ENCODE data around the gene CDK19.
A peak's percentile ranks its signal among the peaks of the same experiment; 100 is the strongest.
"Not testable (repeated sequence)": the region's sequence is repeated elsewhere in the genome, so short reads cannot be mapped to it uniquely, and the experiment has no call there.

Gene CDK19

GRCh38 chr6:110768057-110768456 lies 47.2 kb downstream of the CDK19 start:
- Histone ChIP-seq H4K8ac (ENCODE audit: low read depth, low read length) (no peak overlapping the region), H2BK12ac (ENCODE audit: low read length) (no peak overlapping the region), H3K4me2 (ENCODE audit: insufficient read depth, low read length, poor library complexity, severe bottlenecking) (no peak overlapping the region), H3K27ac (replicated peaks; ENCODE audit: low read length) (no peak overlapping the region), H2BK15ac (ENCODE audit: low read length) (no peak overlapping the region), H3K9me3 (replicated peaks in 1 of 2; ENCODE audit: control insufficient read depth in 2 of 2, insufficient read depth in 1 of 2, low read depth in 1 of 2, low read length in 2 of 2) (peaks cover 1 to 15% of the 10 kb centered on the region in 2 donors), H3K9ac (ENCODE audit: low read depth, low read length, poor library complexity) (no peak overlapping the region), H4K91ac (ENCODE audit: low read depth, low read length, poor library complexity) (no peak overlapping the region), H3K4me1 (ENCODE audit: control insufficient read depth in 2 of 2, insufficient read depth in 1 of 2, low read depth in 1 of 2, low read length in 2 of 2) (no peaks in the 10 kb centered on the region), H3K4me3 (ENCODE audit: low read length in 2 of 2) (no peak overlapping the region), H3K27me3 (ENCODE audit: control insufficient read depth in 3 of 3, insufficient read depth in 3 of 3, low read depth in 1 of 3, low read length in 3 of 3) (no peaks in the 10 kb centered on the region), H2AK5ac (ENCODE audit: low read depth, low read length) (no peak overlapping the region), H3K18ac (ENCODE audit: low read length) (no peak overlapping the region), H3K36me3 (replicated peaks in 1 of 2; ENCODE audit: control insufficient read depth in 2 of 2, insufficient read depth in 2 of 2, low read length in 2 of 2) (peaks cover 1 to 36% of the 10 kb centered on the region in 2 donors), H3K14ac (ENCODE audit: low read length) (no peak overlapping the region), H3K79me1 (ENCODE audit: low read depth, low read length) (peaks cover 5% of the 10 kb centered on the region), H3K23ac (ENCODE audit: low read depth, low read length, poor library complexity) (no peak overlapping the region), H3K4ac (ENCODE audit: low read length) (no peak overlapping the region), H2BK5ac (ENCODE audit: low read length) (no peak overlapping the region), H2BK120ac (ENCODE audit: low read depth, low read length) (no peak overlapping the region), H2AFZ (ENCODE audit: low read length) (no peak overlapping the region)
- WGBS, 2 donors (ENCODE audit: extremely low coverage in 2 of 2, insufficient read length in 2 of 2, insufficient replicate concordance in 1 of 2) = no CpG with 5 or more reads among the region's 1 CpG
- DNase-seq (ENCODE audit: low spot score) = no peak

- no peaks in the 10 kb centered on the region for H3K4me1 ChIP-seq (ENCODE audit: control insufficient read depth in 2 of 2, insufficient read depth in 1 of 2, low read depth in 1 of 2, low read length in 2 of 2)
- no peak overlapping the region for H2AFZ ChIP-seq (ENCODE audit: low read length)
- peaks cover 0 to 6% of the 10 kb centered on the region in 2 donors for H3K36me3 ChIP-seq (replicated peaks in 1 of 2; ENCODE audit: control insufficient read depth in 2 of 2, insufficient read depth in 2 of 2, low read length in 2 of 2)
- no peak overlapping the region for H3K23ac ChIP-seq (ENCODE audit: low read depth, low read length, poor library complexity)
- H3K4ac ChIP-seq (ENCODE audit: low read length) = no peak overlapping the region
- no peak overlapping the region for H2BK5ac ChIP-seq (ENCODE audit: low read length)
- H3K27me3 ChIP-seq (ENCODE audit: control insufficient read depth in 3 of 3, insufficient read depth in 3 of 3, low read depth in 1 of 3, low read length in 3 of 3) = no peaks in the 10 kb centered on the region
- no peak overlapping the region for H2AK5ac ChIP-seq (ENCODE audit: low read depth, low read length)
- peaks cover 2% of the 10 kb centered on the region for H3K79me1 ChIP-seq (ENCODE audit: low read depth, low read length)
- no peak overlapping the region for H3K14ac ChIP-seq (ENCODE audit: low read length)
- no peak overlapping the region for H2BK15ac ChIP-seq (ENCODE audit: low read length)
- no peak overlapping the region for H3K18ac ChIP-seq (ENCODE audit: low read length)
- no peak overlapping the region for H3K27ac ChIP-seq (replicated peaks; ENCODE audit: low read length)
- no peak overlapping the region for H2BK12ac ChIP-seq (ENCODE audit: low read length)
- no peak overlapping the region for H4K8ac ChIP-seq (ENCODE audit: low read depth, low read length)
- no peak overlapping the region for H3K4me3 ChIP-seq (ENCODE audit: low read length in 2 of 2)
- no peak for DNase-seq (ENCODE audit: low spot score)
- H2BK120ac ChIP-seq (ENCODE audit: low read depth, low read length) = no peak overlapping the region
- no peak overlapping the region for H4K91ac ChIP-seq (ENCODE audit: low read depth, low read length, poor library complexity)
- no CpG with 5 or more reads among the region's 3 CpGs for WGBS, 2 donors (ENCODE audit: extremely low coverage in 2 of 2, insufficient read length in 2 of 2, insufficient replicate concordance in 1 of 2)
- peaks cover 2 to 5% of the 10 kb centered on the region in 2 donors for H3K9me3 ChIP-seq (replicated peaks in 1 of 2; ENCODE audit: control insufficient read depth in 2 of 2, insufficient read depth in 1 of 2, low read depth in 1 of 2, low read length in 2 of 2)
- H3K9ac ChIP-seq (ENCODE audit: low read depth, low read length, poor library complexity) = no peak overlapping the region
- H3K4me2 ChIP-seq (ENCODE audit: insufficient read depth, low read length, poor library complexity, severe bottlenecking) = no peak overlapping the region
Observed at GRCh38 chr6:110761371-110761770, 53.9 kb downstream of the CDK19 start.

GRCh38 chr6:110760589-110760988 lies 54.7 kb downstream of the CDK19 start:
- Histone ChIP-seq H3K9me3 (replicated peaks in 1 of 2; ENCODE audit: control insufficient read depth in 2 of 2, insufficient read depth in 1 of 2, low read depth in 1 of 2, low read length in 2 of 2) (peaks cover under 1 to 2% of the 10 kb centered on the region in 2 donors), H3K4me1 (ENCODE audit: control insufficient read depth in 2 of 2, insufficient read depth in 1 of 2, low read depth in 1 of 2, low read length in 2 of 2) (no peaks in the 10 kb centered on the region), H3K18ac (ENCODE audit: low read length) (no peak overlapping the region), H3K27me3 (ENCODE audit: control insufficient read depth in 3 of 3, insufficient read depth in 3 of 3, low read depth in 1 of 3, low read length in 3 of 3) (no peaks in the 10 kb centered on the region), H3K4me2 (ENCODE audit: insufficient read depth, low read length, poor library complexity, severe bottlenecking) (no peak overlapping the region), H4K91ac (ENCODE audit: low read depth, low read length, poor library complexity) (no peak overlapping the region), H3K4me3 (ENCODE audit: low read length in 2 of 2) (no peak overlapping the region), H3K27ac (replicated peaks; ENCODE audit: low read length) (no peak overlapping the region), H2BK12ac (ENCODE audit: low read length) (no peak overlapping the region), H3K23ac (ENCODE audit: low read depth, low read length, poor library complexity) (no peak overlapping the region), H3K79me1 (ENCODE audit: low read depth, low read length) (peaks cover 2% of the 10 kb centered on the region), H4K8ac (ENCODE audit: low read depth, low read length) (no peak overlapping the region), H3K4ac (ENCODE audit: low read length) (no peak overlapping the region), H2AK5ac (ENCODE audit: low read depth, low read length) (no peak overlapping the region), H3K36me3 (replicated peaks in 1 of 2; ENCODE audit: control insufficient read depth in 2 of 2, insufficient read depth in 2 of 2, low read length in 2 of 2) (peaks cover 0 to 6% of the 10 kb centered on the region in 2 donors), H3K9ac (ENCODE audit: low read depth, low read length, poor library complexity) (no peak overlapping the region), H2BK15ac (ENCODE audit: low read length) (no peak overlapping the region), H2BK120ac (ENCODE audit: low read depth, low read length) (no peak overlapping the region), H3K14ac (ENCODE audit: low read length) (no peak overlapping the region), H2BK5ac (ENCODE audit: low read length) (no peak overlapping the region), H2AFZ (ENCODE audit: low read length) (no peak overlapping the region)
- no CpG with 5 or more reads among the region's 8 CpGs for WGBS, 2 donors (ENCODE audit: extremely low coverage in 2 of 2, insufficient read length in 2 of 2, insufficient replicate concordance in 1 of 2)
- DNase-seq (ENCODE audit: low spot score) = no peak

- not testable (repeated sequence) for DNase-seq (ENCODE audit: low spot score); H3K27ac ChIP-seq (replicated peaks; ENCODE audit: low read length); H2BK12ac ChIP-seq (ENCODE audit: low read length); H3K79me1 ChIP-seq (ENCODE audit: low read depth, low read length); H3K4ac ChIP-seq (ENCODE audit: low read length); H3K14ac ChIP-seq (ENCODE audit: low read length); H3K4me2 ChIP-seq (ENCODE audit: insufficient read depth, low read length, poor library complexity, severe bottlenecking); H2BK15ac ChIP-seq (ENCODE audit: low read length); H2AK5ac ChIP-seq (ENCODE audit: low read depth, low read length); H2BK5ac ChIP-seq (ENCODE audit: low read length); H4K91ac ChIP-seq (ENCODE audit: low read depth, low read length, poor library complexity); H3K4me1 ChIP-seq (ENCODE audit: control insufficient read depth in 2 of 2, insufficient read depth in 1 of 2, low read depth in 1 of 2, low read length in 2 of 2); H4K8ac ChIP-seq (ENCODE audit: low read depth, low read length); H3K23ac ChIP-seq (ENCODE audit: low read depth, low read length, poor library complexity); H3K36me3 ChIP-seq (replicated peaks in 1 of 2; ENCODE audit: control insufficient read depth in 2 of 2, insufficient read depth in 2 of 2, low read length in 2 of 2); H3K4me3 ChIP-seq (ENCODE audit: low read length in 2 of 2); H2BK120ac ChIP-seq (ENCODE audit: low read depth, low read length); H2AFZ ChIP-seq (ENCODE audit: low read length); H3K27me3 ChIP-seq (ENCODE audit: control insufficient read depth in 3 of 3, insufficient read depth in 3 of 3, low read depth in 1 of 3, low read length in 3 of 3); H3K18ac ChIP-seq (ENCODE audit: low read length); H3K9me3 ChIP-seq (replicated peaks in 1 of 2; ENCODE audit: control insufficient read depth in 2 of 2, insufficient read depth in 1 of 2, low read depth in 1 of 2, low read length in 2 of 2)
- WGBS, 2 donors (ENCODE audit: extremely low coverage in 2 of 2, insufficient read length in 2 of 2, insufficient replicate concordance in 1 of 2) = no CpG with 5 or more reads among the region's 5 CpGs
- H3K9ac ChIP-seq (ENCODE audit: low read depth, low read length, poor library complexity) = peak overlapping the region; percentile 21
Observed at GRCh38 chr6:110760098-110760497, 55.2 kb downstream of the CDK19 start.

All from neuronal stem cell (in vitro differentiated cells).